Activated CD4-positive, alpha-beta T cell treated with anti-CD3 and anti-CD28 coated beads, Interleukin-2, amount 10 ng/mL, durations not matched to agents 7 days and 5 days (primary cell): ENCODE measurements around the gene MTREX. TPM values are rescaled to one million over a fixed set of nuclear protein-coding genes. Genes with fewer than 3 reads are reported as not detected.

ENCODE experiments used
- CTCF ChIA-PET: fragments of 350-600 bp; sonication (Branson Sonifier 250); formaldehyde crosslinking; loops from one replicate; lab custom pipeline; 2021; ENCODE audit warnings: antibody characterized with exemption; lab: Charles Lee
- POLR2A ChIA-PET: fragments of 350-600 bp; sonication (Branson Sonifier 250); formaldehyde crosslinking; loops from one replicate; lab custom pipeline; 2021; ENCODE audit warnings: antibody characterized with exemption; lab: Charles Lee
- DNase-seq: peaks from one replicate; pipeline ENCODE4 v3.0.0-alpha.2; 2020
- H3K27ac Mint-ChIP-seq: one replicate; pipeline ENCODE4 v1.8.0; 2021; ENCODE audit warnings: mild to moderate bottlenecking, moderate library complexity, mixed read lengths
- H3K27me3 Mint-ChIP-seq: one replicate; pipeline ENCODE4 v1.8.0; 2021; ENCODE audit warnings: mixed read lengths
- H3K36me3 Mint-ChIP-seq: one replicate; pipeline ENCODE4 v1.8.0; 2021; ENCODE audit warnings: low read depth, mixed read lengths
- H3K4me1 Mint-ChIP-seq: one replicate; pipeline ENCODE4 v1.8.0; 2021; ENCODE audit warnings: mixed read lengths
- H3K4me3 Mint-ChIP-seq: one replicate; pipeline ENCODE4 v1.8.0; 2021; ENCODE audit warnings: mild to moderate bottlenecking, moderate library complexity, mixed read lengths
- H3K9me3 Mint-ChIP-seq: one replicate; pipeline ENCODE4 v1.8.0; 2021; ENCODE audit warnings: mixed read lengths
- total RNA-seq, 2 experiments: library from RNA; stranded (reverse); gene quantifications; one replicate each; pipeline ENCODE4 v1.2.3, GENCODE V29; 2021

Gene MTREX
- total RNA-seq, 2 experiments from 2014 or later = 71.8 to 76.1 TPM

DNA sequence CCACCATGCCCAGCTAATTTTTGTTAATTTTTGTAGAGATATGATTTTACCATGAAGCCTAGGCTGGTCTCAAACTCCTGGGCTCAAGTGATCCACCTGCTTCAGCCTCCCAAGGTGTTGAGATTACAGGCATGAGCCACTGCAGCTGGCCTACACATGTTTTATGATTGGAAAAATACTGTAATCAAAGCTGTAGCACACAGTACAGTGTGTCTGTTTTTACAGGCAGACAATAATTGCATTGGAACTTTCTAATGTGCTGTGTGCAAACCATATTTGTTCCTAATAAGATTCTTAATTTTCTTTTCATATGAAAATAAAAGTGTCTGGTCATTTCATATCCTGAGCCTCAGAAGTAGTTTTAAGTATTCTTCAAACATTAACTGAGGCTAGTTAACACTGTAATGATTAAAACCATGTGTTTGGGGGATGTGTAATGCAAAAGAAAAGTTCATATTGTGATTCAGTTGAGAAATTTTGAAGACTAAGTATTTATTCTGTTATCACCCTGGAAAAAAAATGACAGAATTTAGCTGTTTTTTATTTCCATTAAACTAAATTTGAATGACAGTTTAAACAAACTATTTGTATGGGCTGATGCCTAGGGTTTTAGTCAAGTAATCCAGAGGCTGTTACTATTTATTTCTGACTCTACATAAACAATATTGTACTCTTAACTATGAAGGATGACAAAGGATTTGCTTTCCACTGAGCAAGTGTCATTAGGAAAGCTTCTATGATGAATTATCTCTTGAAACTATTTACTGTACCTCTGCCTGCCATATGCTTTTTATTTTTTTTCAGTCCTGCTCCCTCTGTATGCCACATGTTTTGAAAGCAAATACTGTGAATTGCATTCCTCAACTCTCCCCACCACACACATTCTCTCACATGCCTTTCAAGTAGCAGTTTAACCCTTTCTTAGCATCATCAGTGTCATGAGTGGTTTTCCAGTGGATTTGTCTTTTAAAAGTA is 111.5 kb downstream of the MTREX start:
- H3K27me3 Mint-ChIP-seq = no peaks in the 10 kb centered on the region
- DNase-seq = no peak
- POLR2A ChIA-PET = no interaction called here
- H3K27ac Mint-ChIP-seq = no peak overlapping the region
- no peaks in the 10 kb centered on the region for H3K9me3 Mint-ChIP-seq
- peaks cover 57% of the 10 kb centered on the region for H3K36me3 Mint-ChIP-seq
- H3K4me3 Mint-ChIP-seq = no peak overlapping the region
- H3K4me1 Mint-ChIP-seq = peaks cover 29% of the 10 kb centered on the region
- CTCF ChIA-PET = interaction anchor here (0.6 kb wide), 1 partner anchor 177 kb away, joined by 9 read pairs; no protein-coding TSS in a partner anchor

DNA sequence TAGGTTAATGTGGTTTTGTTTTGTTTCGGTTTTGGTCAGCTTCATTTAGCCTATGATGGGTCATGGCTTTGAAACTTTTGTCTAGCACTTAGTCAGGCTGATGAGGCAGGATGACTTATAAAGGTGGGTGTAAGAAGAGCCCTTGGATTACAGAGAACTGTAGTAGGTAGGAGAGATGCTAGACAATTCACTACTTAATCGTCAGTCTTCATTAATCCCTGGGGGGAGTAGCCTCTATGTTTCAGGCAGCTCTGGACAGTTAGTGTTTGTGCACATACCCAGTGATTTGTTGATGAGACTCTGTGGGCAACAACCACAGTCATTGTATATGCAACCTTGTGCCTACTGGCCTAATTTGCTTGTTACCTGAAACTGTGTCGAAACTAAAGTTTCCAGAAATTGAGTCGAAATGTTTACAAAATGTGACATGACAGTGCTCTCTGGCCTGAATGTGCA is 113.3 kb downstream of the MTREX start:
- POLR2A ChIA-PET = no interaction called here
- Mint-ChIP-seq H3K4me3 (no peak overlapping the region), H3K9me3 (no peaks in the 10 kb centered on the region), H3K27ac (no peak overlapping the region), H3K27me3 (no peaks in the 10 kb centered on the region), H3K4me1 (peaks cover 29% of the 10 kb centered on the region), H3K36me3 (peaks cover 64% of the 10 kb centered on the region)
- CTCF ChIA-PET = no interaction called here
- DNase-seq = peak; percentile 45

DNA sequence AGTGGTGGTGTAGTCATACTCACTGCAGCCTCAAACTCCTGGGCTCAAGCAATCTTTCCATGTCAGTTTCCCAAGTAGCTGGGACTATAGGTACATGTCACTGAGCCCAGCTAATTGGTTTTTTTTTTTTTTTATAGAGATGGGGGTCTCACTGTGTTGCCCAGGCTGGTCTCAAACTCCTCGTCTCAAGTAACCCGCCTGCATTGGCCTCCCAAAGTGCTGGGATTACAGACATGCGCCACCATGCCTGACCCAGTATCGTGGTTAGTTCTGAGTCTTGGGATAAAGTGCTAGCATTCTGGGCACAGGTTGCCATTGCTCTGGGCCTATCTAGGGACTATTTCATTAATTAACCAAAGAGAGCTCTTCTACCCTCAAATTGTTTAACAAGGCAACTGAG is 118.7 kb downstream of the MTREX start:
- CTCF ChIA-PET = no interaction called here
- H3K36me3 Mint-ChIP-seq = peaks cover 89% of the 10 kb centered on the region
- H3K27ac Mint-ChIP-seq = no peak overlapping the region
- peaks cover 10% of the 10 kb centered on the region for H3K4me1 Mint-ChIP-seq
- DNase-seq = no peak
- POLR2A ChIA-PET = no interaction called here
- peaks cover 24% of the 10 kb centered on the region for H3K9me3 Mint-ChIP-seq
- no peaks in the 10 kb centered on the region for H3K27me3 Mint-ChIP-seq
- H3K4me3 Mint-ChIP-seq = no peak overlapping the region

DNA sequence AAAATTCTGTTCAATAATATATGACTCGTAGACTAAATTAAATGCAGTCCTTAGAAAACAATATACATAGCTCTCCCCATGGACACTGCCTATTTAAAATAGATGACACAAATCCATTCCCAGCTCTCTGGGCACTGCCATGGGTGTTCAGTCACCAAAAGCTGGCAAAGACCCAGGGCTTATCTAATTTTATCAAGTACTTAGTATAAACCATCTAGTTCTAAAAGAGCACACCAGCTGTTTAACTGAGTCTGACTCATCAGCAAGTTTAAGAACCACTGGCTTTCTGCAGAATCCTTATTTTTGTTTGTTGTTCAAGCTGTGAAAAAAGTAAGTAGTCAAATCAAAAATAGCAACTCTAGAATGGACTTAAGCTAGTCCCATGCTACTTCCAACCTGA is 119.4 kb downstream of the MTREX start:
- peaks cover 89% of the 10 kb centered on the region for H3K36me3 Mint-ChIP-seq
- peaks cover 27% of the 10 kb centered on the region for H3K9me3 Mint-ChIP-seq
- no peak overlapping the region for H3K27ac Mint-ChIP-seq
- H3K4me1 Mint-ChIP-seq = peaks cover 4% of the 10 kb centered on the region
- no peak overlapping the region for H3K4me3 Mint-ChIP-seq
- ChIA-PET POLR2A (no interaction called here), CTCF (interaction anchor here (1.8 kb wide), 1 partner anchor 16 kb away, joined by 4 read pairs; no protein-coding TSS in a partner anchor)
- H3K27me3 Mint-ChIP-seq = no peaks in the 10 kb centered on the region
- DNase-seq = no peak

GRCh38 chr5:55429221-55429612 is 121.4 kb downstream of the MTREX start:
- peaks cover 82% of the 10 kb centered on the region for H3K36me3 Mint-ChIP-seq
- CTCF ChIA-PET = interaction anchor here (2.0 kb wide), 1 partner anchor 13 kb away, joined by 5 read pairs; no protein-coding TSS in a partner anchor

GRCh38 chr5:55429613-55430253 is 121.9 kb downstream of the MTREX start:
- Mint-ChIP-seq H3K4me3 (no peak overlapping the region), H3K27me3 (no peaks in the 10 kb centered on the region), H3K36me3 (peaks cover 83% of the 10 kb centered on the region), H3K27ac (no peak overlapping the region), H3K9me3 (peaks cover 42% of the 10 kb centered on the region), H3K4me1 (no peaks in the 10 kb centered on the region)
- POLR2A ChIA-PET = no interaction called here
- CTCF ChIA-PET = interaction anchor here (2.0 kb wide), 1 partner anchor 14 kb away, joined by 5 read pairs; no protein-coding TSS in a partner anchor
- no peak for DNase-seq

More at GRCh38 chr5:55429221-55429612, 121.4 kb downstream of the MTREX start:
- no peak overlapping the region for H3K27ac Mint-ChIP-seq
- H3K27me3 Mint-ChIP-seq = no peaks in the 10 kb centered on the region
- peaks cover 37% of the 10 kb centered on the region for H3K9me3 Mint-ChIP-seq
- H3K4me3 Mint-ChIP-seq = no peak overlapping the region
- POLR2A ChIA-PET = no interaction called here
- H3K4me1 Mint-ChIP-seq = no peaks in the 10 kb centered on the region
- no peak for DNase-seq

GRCh38 chr5:55432549-55432948 is 124.8 kb downstream of the MTREX start:
- Mint-ChIP-seq H3K27me3 (no peaks in the 10 kb centered on the region), H3K27ac (no peak overlapping the region), H3K36me3 (peaks cover 83% of the 10 kb centered on the region), H3K9me3 (peaks cover 57% of the 10 kb centered on the region), H3K4me3 (no peak overlapping the region), H3K4me1 (no peaks in the 10 kb centered on the region)
- DNase-seq = no peak
- POLR2A ChIA-PET = no interaction called here
- CTCF ChIA-PET = no interaction called here

GRCh38 chr5:55437452-55437851 is 129.7 kb downstream of the MTREX start:
- Mint-ChIP-seq H3K4me3 (no peak overlapping the region), H3K27me3 (no peaks in the 10 kb centered on the region), H3K27ac (no peak overlapping the region), H3K4me1 (peaks cover 20% of the 10 kb centered on the region), H3K9me3 (peaks cover 27% of the 10 kb centered on the region), H3K36me3 (peaks cover 60% of the 10 kb centered on the region)
- no peak for DNase-seq
- CTCF ChIA-PET = no interaction called here
- POLR2A ChIA-PET = no interaction called here

DNA sequence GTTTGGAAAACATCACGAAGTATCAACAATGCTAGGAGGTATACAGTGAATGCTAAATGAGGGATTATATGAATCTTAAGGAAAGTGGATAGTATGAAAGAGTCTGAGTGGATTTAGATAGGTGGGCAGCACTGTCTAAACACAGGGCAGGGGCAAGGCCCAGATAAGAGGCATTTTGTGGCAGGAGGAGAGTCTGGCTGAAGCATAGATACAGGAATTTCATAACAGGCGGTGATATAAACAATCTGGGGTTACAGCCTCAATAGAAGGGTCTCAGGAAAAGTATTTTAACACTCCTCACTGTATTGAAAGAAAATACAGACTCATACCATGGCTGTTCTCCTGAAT is 130.0 kb downstream of the MTREX start:
- no peak for DNase-seq
- H3K9me3 Mint-ChIP-seq = peaks cover 23% of the 10 kb centered on the region
- H3K27ac Mint-ChIP-seq = no peak overlapping the region
- CTCF ChIA-PET = no interaction called here
- POLR2A ChIA-PET = no interaction called here
- no peaks in the 10 kb centered on the region for H3K27me3 Mint-ChIP-seq
- peaks cover 56% of the 10 kb centered on the region for H3K36me3 Mint-ChIP-seq
- H3K4me3 Mint-ChIP-seq = no peak overlapping the region
- peaks cover 20% of the 10 kb centered on the region for H3K4me1 Mint-ChIP-seq

DNA sequence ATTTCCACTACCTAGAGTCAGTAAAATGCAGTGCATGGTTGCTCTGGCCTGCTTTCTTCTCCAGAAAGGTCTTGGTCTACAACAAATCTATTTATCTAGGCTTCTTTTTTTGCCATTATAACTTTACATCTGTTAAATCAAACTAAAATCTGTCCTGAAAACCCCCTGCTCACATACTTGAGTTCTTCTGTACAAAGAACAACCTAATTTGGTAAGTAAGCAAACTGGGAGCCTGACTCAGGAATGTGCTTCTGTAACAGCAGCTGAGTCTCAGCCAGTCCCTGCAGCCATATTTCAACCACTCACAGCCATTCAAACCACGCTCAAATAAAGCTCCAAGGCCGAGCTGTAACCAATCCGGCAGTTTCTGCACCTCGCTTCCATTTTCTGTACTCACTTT is 131.2 kb downstream of the MTREX start:
- no peak overlapping the region for H3K4me3 Mint-ChIP-seq
- H3K36me3 Mint-ChIP-seq = peaks cover 53% of the 10 kb centered on the region
- ChIA-PET POLR2A (interaction anchor here (0.6 kb wide), 1 partner anchor 450 kb away, joined by 4 read pairs; no protein-coding TSS in a partner anchor), CTCF (interaction anchor here (0.6 to 0.9 kb wide), 4 partner anchors 18 to 971 kb away, joined by 3 to 4 read pairs (median 4); no protein-coding TSS in a partner anchor)
- peaks cover 22% of the 10 kb centered on the region for H3K9me3 Mint-ChIP-seq
- DNase-seq = no peak
- peaks cover 20% of the 10 kb centered on the region for H3K4me1 Mint-ChIP-seq
- no peaks in the 10 kb centered on the region for H3K27me3 Mint-ChIP-seq
- H3K27ac Mint-ChIP-seq = no peak overlapping the region

GRCh38 chr5:55440188-55440646 is 132.4 kb downstream of the MTREX start:
- peaks cover 20% of the 10 kb centered on the region for H3K4me1 Mint-ChIP-seq
- H3K36me3 Mint-ChIP-seq = peaks cover 41% of the 10 kb centered on the region
- CTCF ChIA-PET = interaction anchor here (0.5 kb wide), 1 partner anchor 180 kb away, joined by 3 read pairs; no protein-coding TSS in a partner anchor
- no peak overlapping the region for H3K4me3 Mint-ChIP-seq
- no peak for DNase-seq
- H3K27me3 Mint-ChIP-seq = no peaks in the 10 kb centered on the region
- H3K9me3 Mint-ChIP-seq = peaks cover 10% of the 10 kb centered on the region
- peak overlapping the region; percentile 58 for H3K27ac Mint-ChIP-seq
- POLR2A ChIA-PET = no interaction called here

- Mint-ChIP-seq H3K9me3 (peaks cover 2% of the 10 kb centered on the region), H3K4me1 (peaks cover 20% of the 10 kb centered on the region), H3K36me3 (peaks cover 31% of the 10 kb centered on the region), H3K4me3 (no peak overlapping the region), H3K27ac (no peak overlapping the region), H3K27me3 (no peaks in the 10 kb centered on the region)
- DNase-seq = no peak
- CTCF ChIA-PET = interaction anchor here (1.2 kb wide), 1 partner anchor 19 kb away, joined by 3 read pairs; no protein-coding TSS in a partner anchor
- POLR2A ChIA-PET = no interaction called here
Observed at GRCh38 chr5:55441107-55441771, 133.4 kb downstream of the MTREX start.
